H1 (cell line): Measurements from ENCODE around the gene APOL3. TPM values are rescaled to one million over a fixed set of nuclear protein-coding genes. Genes with fewer than 3 reads are reported as not detected.

Source experiments
- CTCF ChIA-PET: fragments of 300-600 bp; sonication (Branson Sonifier 250); formaldehyde crosslinking; loops from one replicate; lab custom pipeline; 2021; ENCODE audit not compliant: partially characterized antibody; lab: Charles Lee
- POLR2A ChIA-PET: fragments of 300-600 bp; sonication (Branson Sonifier 250); formaldehyde crosslinking; loops from one replicate; lab custom pipeline; 2021; ENCODE audit warnings: inconsistent platforms; ENCODE audit not compliant: partially characterized antibody; lab: Charles Lee
- DNase-seq, 2 experiments: peaks; one replicate each; pipeline versions ENCODE4 v3.0.0 to v3.0.0-alpha.2; 2010 to 2022; ENCODE audit warnings: low spot score in 2 of 2, low read depth in 1 of 2, mixed read lengths in 1 of 2
- FAIRE-seq: peaks from 2 replicates; lab custom pipeline; 2011; peaks lifted over from hg19 to GRCh38; lab: Jason Lieb, UNC
- H2AFZ ChIP-seq: 2 replicates; pipeline ENCODE4 v1.8.1; 2012; ENCODE audit warnings: low read length, inconsistent platforms
- H2AK5ac ChIP-seq: 2 replicates; pipeline ENCODE4 v1.6.1; 2013; ENCODE audit warnings: low read depth, low read length
- H2BK120ac ChIP-seq: replicated peaks from 2 replicates; pipeline ENCODE3; 2013; ENCODE audit warnings: low read depth, low read length, inconsistent platforms
- H2BK12ac ChIP-seq: 2 replicates; pipeline ENCODE4 v1.6.1; 2013; ENCODE audit warnings: low read depth, low read length
- H2BK15ac ChIP-seq: 2 replicates; pipeline ENCODE4 v1.6.1; 2013; ENCODE audit warnings: low read length
- H2BK20ac ChIP-seq: 2 replicates; pipeline ENCODE4 v1.6.1; 2013; ENCODE audit warnings: low read length
- H2BK5ac ChIP-seq: 2 replicates; pipeline ENCODE4 v1.6.1; 2013; ENCODE audit warnings: low read depth, low read length
- H3K14ac ChIP-seq: 2 replicates; pipeline ENCODE4 v1.6.1; 2013; ENCODE audit warnings: inconsistent platforms; ENCODE audit not compliant: insufficient read length
- H3K18ac ChIP-seq: 2 replicates; pipeline ENCODE4 v1.6.1; 2013; ENCODE audit warnings: low read length; ENCODE audit errors: extremely low read depth
- H3K23ac ChIP-seq: 2 replicates; pipeline ENCODE4 v1.6.1; 2013; ENCODE audit warnings: inconsistent platforms; ENCODE audit not compliant: insufficient read length
- H3K23me2 ChIP-seq: 2 replicates; pipeline ENCODE4 v1.6.1; 2013; ENCODE audit warnings: low read depth, low read length
- H3K27ac ChIP-seq: 2 replicates; pipeline ENCODE4 v1.6.1; 2011; ENCODE audit warnings: low read depth, low read length, inconsistent platforms
- H3K27me3 ChIP-seq, 4 experiments: replicated peaks in 1 of 4; 1 replicate in 1 of 4; 2 replicates in 3 of 4; pipeline versions ENCODE4 v1.6.1 to v1.8.1; 2011 to 2013; ENCODE audit warnings: low read length in 3 of 4, mild to moderate bottlenecking in 3 of 4, inconsistent platforms in 2 of 4, mixed read lengths in 2 of 4, moderate library complexity in 1 of 4; ENCODE audit not compliant: control insufficient read depth in 3 of 4, insufficient read depth in 3 of 4; ENCODE audit errors: extremely low read depth in 1 of 4
- H3K36me3 ChIP-seq, 4 experiments: 2 replicates each; pipeline versions ENCODE4 v1.6.1 to v1.8.1; 2011 to 2013; ENCODE audit warnings: mild to moderate bottlenecking in 4 of 4, low read length in 3 of 4, moderate library complexity in 2 of 4, control low read depth in 1 of 4, inconsistent platforms in 1 of 4; ENCODE audit not compliant: insufficient read depth in 4 of 4, control insufficient read depth in 2 of 4
- H3K4ac ChIP-seq: replicated peaks from 2 replicates; pipeline ENCODE3; 2013; ENCODE audit warnings: low read length, low read depth, mixed read lengths, inconsistent platforms; ENCODE audit not compliant: insufficient read length
- H3K4me1 ChIP-seq, 4 experiments: replicated peaks in 1 of 4; 1 replicate in 1 of 4; 2 replicates in 3 of 4; pipeline versions ENCODE4 v1.6.1 to v1.8.1; 2011 to 2013; ENCODE audit warnings: low read length in 3 of 4, inconsistent platforms in 2 of 4, mixed read lengths in 1 of 4; ENCODE audit not compliant: insufficient read depth in 4 of 4, control insufficient read depth in 3 of 4
- H3K4me2 ChIP-seq, 2 experiments: 2 replicates each; pipeline versions ENCODE4 v1.6.1 to v1.8.1; 2011 to 2013; ENCODE audit warnings: low read depth in 2 of 2, low read length in 2 of 2, control low read depth in 1 of 2, inconsistent platforms in 1 of 2, mild to moderate bottlenecking in 1 of 2; ENCODE audit not compliant: insufficient read depth in 1 of 2
- H3K4me3 ChIP-seq, 4 experiments: fragments of 200-600, 300-600 bp in 1 of 4; sonication (generic), shearing (Covaris generic), sonication (Bioruptor Twin) in 1 of 4; 2 replicates each; pipeline versions ENCODE4 v1.5.1 to v1.8.1; 2011 to 2016; ENCODE audit warnings: low read length in 4 of 4, low read depth in 3 of 4, control low read depth in 2 of 4, inconsistent platforms in 2 of 4, mild to moderate bottlenecking in 2 of 4, mixed read lengths in 1 of 4, moderate library complexity in 1 of 4; ENCODE audit not compliant: insufficient read depth in 2 of 4; ENCODE audit errors: extremely low read depth in 1 of 4
- H3K56ac ChIP-seq: replicated peaks from 2 replicates; pipeline ENCODE3; 2013; ENCODE audit warnings: low read depth, mild to moderate bottlenecking, mixed read lengths, low read length, inconsistent platforms; ENCODE audit not compliant: insufficient read length
- H3K79me1 ChIP-seq: 2 replicates; pipeline ENCODE4 v1.6.1; 2013; ENCODE audit warnings: low read depth, low read length, control low read depth
- H3K79me2 ChIP-seq, 2 experiments: 2 replicates each; pipeline versions ENCODE4 v1.6.1 to v1.8.1; 2012 to 2013; ENCODE audit warnings: low read length in 2 of 2, mild to moderate bottlenecking in 2 of 2, inconsistent platforms in 1 of 2; ENCODE audit not compliant: insufficient read depth in 2 of 2, control insufficient read depth in 1 of 2
- H3K9ac ChIP-seq, 4 experiments: replicated peaks in 1 of 4; 1 replicate in 1 of 4; 2 replicates in 3 of 4; pipeline versions ENCODE4 v1.6.1 to v1.8.1; 2011 to 2013; ENCODE audit warnings: low read depth in 3 of 4, low read length in 3 of 4, control low read depth in 2 of 4, mild to moderate bottlenecking in 2 of 4, moderate library complexity in 2 of 4, inconsistent platforms in 1 of 4; ENCODE audit errors: extremely low read depth in 1 of 4
- H3K9me3 ChIP-seq, 2 experiments: 2 replicates each; pipeline versions ENCODE4 v1.6.1 to v1.8.1; 2012 to 2013; ENCODE audit warnings: mild to moderate bottlenecking in 2 of 2, moderate library complexity in 2 of 2, control low read depth in 1 of 2, inconsistent platforms in 1 of 2, low read depth in 1 of 2, low read length in 1 of 2, mixed read lengths in 1 of 2; ENCODE audit not compliant: insufficient read depth in 2 of 2
- H4K20me1 ChIP-seq, 2 experiments: replicated peaks in 1 of 2; 2 replicates each; pipeline versions ENCODE3 to v1.8.1; 2011 to 2013; ENCODE audit warnings: inconsistent platforms in 2 of 2, low read length in 2 of 2, mild to moderate bottlenecking in 1 of 2; ENCODE audit not compliant: insufficient read depth in 2 of 2, control insufficient read depth in 1 of 2
- H4K5ac ChIP-seq: 2 replicates; pipeline ENCODE4 v1.6.1; 2013; ENCODE audit warnings: low read length, low read depth, mixed read lengths, inconsistent platforms; ENCODE audit not compliant: insufficient read length
- H4K8ac ChIP-seq: 2 replicates; pipeline ENCODE4 v1.8.0; 2013; ENCODE audit warnings: mild to moderate bottlenecking, moderate library complexity, low read length, inconsistent platforms; ENCODE audit not compliant: insufficient read depth; ENCODE audit errors: extremely low read depth
- H4K91ac ChIP-seq: replicated peaks from 2 replicates; pipeline ENCODE3; 2013; ENCODE audit warnings: low read length, mixed read lengths, inconsistent platforms; ENCODE audit not compliant: insufficient read length
- ASH2L ChIP-seq: fragments of 200-600, 300-600 bp; sonication (generic); IDR thresholded peaks from one replicate; pipeline ENCODE4 v1.7.1; 2017; ENCODE audit warnings: low read length
- BCL11A ChIP-seq, 2 experiments: IDR thresholded peaks; one replicate each; pipeline ENCODE4 v1.6.1; 2011; ENCODE audit warnings: low read depth in 2 of 2, low read length in 2 of 2, mild to moderate bottlenecking in 2 of 2
- CBX5 ChIP-seq: fragments of 300-800, 300-1000 bp; sonication (generic); IDR thresholded peaks from 2 replicates; pipeline ENCODE4 v1.7.1; 2016; ENCODE audit warnings: antibody characterized with exemption, low read length, low read depth
- GABPA ChIP-seq: IDR thresholded peaks from 2 replicates; pipeline ENCODE4 v1.6.1; 2011; ENCODE audit warnings: mild to moderate bottlenecking, low read length, moderate library complexity, borderline replicate concordance; ENCODE audit not compliant: insufficient read depth
- JUND ChIP-seq: IDR thresholded peaks from 2 replicates; pipeline ENCODE4 v1.6.1; 2011; ENCODE audit warnings: mild to moderate bottlenecking, improper control_type of control experiment, low read length
- NANOG ChIP-seq: IDR thresholded peaks from 2 replicates; pipeline ENCODE4 v1.6.1; 2011; ENCODE audit warnings: low read length, low read depth, mild to moderate bottlenecking, inconsistent platforms; ENCODE audit not compliant: insufficient read depth, poor library complexity, severe bottlenecking
- RBBP5 ChIP-seq: IDR thresholded peaks from 2 replicates; pipeline ENCODE4 v1.7.1; 2012; ENCODE audit warnings: low read depth, mild to moderate bottlenecking, inconsistent platforms, low read length, moderate library complexity, borderline replicate concordance
- RXRA ChIP-seq: IDR thresholded peaks from 2 replicates; pipeline ENCODE4 v1.6.1; 2011; ENCODE audit warnings: low read depth, mild to moderate bottlenecking, low read length, moderate library complexity; ENCODE audit not compliant: insufficient read depth
- SIN3A ChIP-seq, 2 experiments: IDR thresholded peaks in 1 of 2; conservative IDR thresholded peaks in 1 of 2; 2 replicates each; pipeline ENCODE4 v1.6.1; 2011 to 2012; ENCODE audit warnings: low read length in 2 of 2, improper control_type of control experiment in 1 of 2, low read depth in 1 of 2, mild to moderate bottlenecking in 1 of 2
- SUZ12 ChIP-seq: fragments of 200-600 bp; sonication (generic); IDR thresholded peaks from 2 replicates; pipeline ENCODE4 v1.6.1; 2012; ENCODE audit warnings: mild to moderate bottlenecking, inconsistent platforms, low read length, moderate library complexity, mixed read lengths
- TEAD4 ChIP-seq: IDR thresholded peaks from 2 replicates; pipeline ENCODE4 v1.6.1; 2012; ENCODE audit warnings: low read depth, low read length, inconsistent platforms, mixed read lengths
- WGBS, 2 experiments: shearing (Covaris generic) in 1 of 2; methylation state at CpG; one replicate each; pipeline versions ENCODE4 v1.1.6 to v1.1.7; 2013 to 2015; ENCODE audit warnings: low lambda C conversion rate in 2 of 2, mixed read lengths in 2 of 2, inconsistent platforms in 1 of 2, low coverage in 1 of 2, missing lambda C conversion rate in 1 of 2; ENCODE audit not compliant: insufficient replicate concordance in 2 of 2, insufficient coverage in 1 of 2, insufficient read length in 1 of 2; ENCODE audit errors: extremely low coverage in 1 of 2, missing lambda C conversion rate in 1 of 2; 5-methylcytosine and 5-hydroxymethylcytosine counted together
- polyA plus RNA-seq, 7 experiments: library from polyadenylated mRNA; depleted of rRNA in 3 of 7; stranded (reverse) in 5 of 7; unstranded in 2 of 7; fragments of >200 nt in 5 of 7; fragments of 200-250 nt in 2 of 7; gene quantifications; 1 replicate in 5 of 7; 2 replicates in 1 of 7; 4 replicates in 1 of 7; pipeline versions ENCODE4 v1.2.1 to v1.2.3, GENCODE V29; 2011 to 2013; ENCODE audit warnings: missing spikeins in 2 of 7, mixed read lengths in 2 of 7
- total RNA-seq: library from RNA; stranded (reverse); fragmentation: NEBNext Ultra II Directional; extraction: Animal tissue kit (Norgen Biotek cat#: 25700); gene quantifications from 2 replicates; pipeline ENCODE4 v1.2.1, GENCODE V29; 2021
- TF ChIP-seq, protein P1 (sequence below): IDR thresholded peaks from 2 replicates; pipeline ENCODE4 v1.6.1; 2012; ENCODE audit warnings: inconsistent platforms
- TF ChIP-seq, protein P2 (sequence below): IDR thresholded peaks from 2 replicates; pipeline ENCODE4 v1.6.1; 2011; ENCODE audit warnings: low read length, improper control_type of control experiment

Gene APOL3
- total and polyA plus RNA-seq, 2 of the 8 experiments (the other 6 are each of a cell fraction or from before 2014, with no cell fraction given) = 0.12 TPM; not detected in 1

DNA sequence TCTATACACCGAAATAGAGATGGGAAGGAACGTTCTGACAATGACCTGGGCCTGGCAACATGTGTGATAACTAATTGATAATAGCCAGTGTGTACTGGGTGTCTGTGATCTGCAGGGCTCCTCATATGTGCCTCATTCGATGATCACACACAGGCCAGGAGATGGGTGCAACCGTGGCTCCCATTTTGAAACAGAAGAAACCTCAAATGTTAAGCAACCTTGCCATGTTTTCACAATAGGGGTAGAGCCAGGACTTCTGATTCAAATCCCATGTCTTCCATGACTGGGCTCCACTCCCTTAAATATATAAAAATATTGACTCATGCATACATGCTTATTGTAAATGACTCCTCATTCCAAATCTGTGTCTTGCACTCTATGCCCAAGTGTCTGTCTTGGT, 11.1 kb downstream of the APOL3 start:
- POLR2A ChIA-PET = no interaction called here
- no peak overlapping the region for H4K5ac ChIP-seq
- FAIRE-seq = no peak
- no peak overlapping the region for H3K4me3 ChIP-seq
- peaks cover 0 to 9% of the 10 kb centered on the region in 2 experiments; a peak in 1 of 4 replicates for H3K9me3 ChIP-seq
- 0 out of 2 replicates have a peak, but pooled peaks cover 1% of the 10 kb centered on the region for H3K23me2 ChIP-seq
- WGBS, 2 experiments = 67% methylated on average over 4 of the region's 4 CpGs; no CpG with 5 or more reads in 1 of the 2 experiments
- no peak overlapping the region for H2BK5ac ChIP-seq
- H2BK15ac ChIP-seq = no peak overlapping the region
- H3K4ac ChIP-seq = no peak overlapping the region
- no peak overlapping the region for H3K23ac ChIP-seq
- H2BK120ac ChIP-seq = no peak overlapping the region
- H3K27ac ChIP-seq = no peak overlapping the region
- H4K20me1 ChIP-seq = no peaks in the 10 kb centered on the region
- H4K91ac ChIP-seq = no peak overlapping the region
- H3K14ac ChIP-seq = no peak overlapping the region
- no peaks in the 10 kb centered on the region for H3K79me2 ChIP-seq
- H3K4me1 ChIP-seq = peaks cover 2 to 7% (median 4%) of the 10 kb centered on the region in 4 experiments; a peak in 5 of 7 replicates
- no peak overlapping the region for H2BK20ac ChIP-seq
- no peak overlapping the region for H3K18ac ChIP-seq
- H3K79me1 ChIP-seq = no peaks in the 10 kb centered on the region
- no peak overlapping the region for H3K4me2 ChIP-seq
- TF ChIP-seq, protein P1, sequence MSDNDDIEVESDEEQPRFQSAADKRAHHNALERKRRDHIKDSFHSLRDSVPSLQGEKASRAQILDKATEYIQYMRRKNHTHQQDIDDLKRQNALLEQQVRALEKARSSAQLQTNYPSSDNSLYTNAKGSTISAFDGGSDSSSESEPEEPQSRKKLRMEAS = no peak
- TF ChIP-seq JUND (no peak), GABPA (no peak), RXRA (no peak), ASH2L (no peak), TEAD4 (no peak), SUZ12 (no peak), NANOG (no peak), RBBP5 (no peak), SIN3A (conservative IDR thresholded peaks at IDR 0.05 in 1 of 2, IDR thresholded peaks at IDR 0.05 in 1 of 2; ENCODE audit: low read depth in 1 of 2, low read length in 2 of 2) (no peak), BCL11A (IDR thresholded peaks at IDR 0.05; ENCODE audit: low read depth in 2 of 2, low read length in 2 of 2) (no peak), CBX5 (no peak)
- TF ChIP-seq, protein P2, sequence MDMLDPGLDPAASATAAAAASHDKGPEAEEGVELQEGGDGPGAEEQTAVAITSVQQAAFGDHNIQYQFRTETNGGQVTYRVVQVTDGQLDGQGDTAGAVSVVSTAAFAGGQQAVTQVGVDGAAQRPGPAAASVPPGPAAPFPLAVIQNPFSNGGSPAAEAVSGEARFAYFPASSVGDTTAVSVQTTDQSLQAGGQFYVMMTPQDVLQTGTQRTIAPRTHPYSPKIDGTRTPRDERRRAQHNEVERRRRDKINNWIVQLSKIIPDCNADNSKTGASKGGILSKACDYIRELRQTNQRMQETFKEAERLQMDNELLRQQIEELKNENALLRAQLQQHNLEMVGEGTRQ = no peak
- H2AK5ac ChIP-seq = no peak overlapping the region
- no peak overlapping the region for H2BK12ac ChIP-seq
- CTCF ChIA-PET = interaction anchor here (1.6 kb wide), 1 partner anchor 37 kb away, joined by 5 read pairs; no protein-coding TSS in a partner anchor
- H3K27me3 ChIP-seq = no peaks in the 10 kb centered on the region
- H2AFZ ChIP-seq = no peak overlapping the region
- no peak overlapping the region for H4K8ac ChIP-seq
- no peak overlapping the region for H3K56ac ChIP-seq
- H3K9ac ChIP-seq = no peak overlapping the region
- DNase-seq = no peak
- H3K36me3 ChIP-seq = no peaks in the 10 kb centered on the region
